Activated CD8-positive, alpha-beta memory T cell treated with anti-CD3 and anti-CD28 coated beads, Interleukin-2, amount 50 U/mL, for 48 hours (primary cell): Measurements from ENCODE around the gene TNFRSF25.
A peak's percentile ranks its signal among the peaks of the same experiment; 100 is the strongest.

Experiments used
- DNase-seq: peaks from one replicate; pipeline ENCODE4 v3.0.0-alpha.2; 2020

The TNFRSF25 gene

DNA sequence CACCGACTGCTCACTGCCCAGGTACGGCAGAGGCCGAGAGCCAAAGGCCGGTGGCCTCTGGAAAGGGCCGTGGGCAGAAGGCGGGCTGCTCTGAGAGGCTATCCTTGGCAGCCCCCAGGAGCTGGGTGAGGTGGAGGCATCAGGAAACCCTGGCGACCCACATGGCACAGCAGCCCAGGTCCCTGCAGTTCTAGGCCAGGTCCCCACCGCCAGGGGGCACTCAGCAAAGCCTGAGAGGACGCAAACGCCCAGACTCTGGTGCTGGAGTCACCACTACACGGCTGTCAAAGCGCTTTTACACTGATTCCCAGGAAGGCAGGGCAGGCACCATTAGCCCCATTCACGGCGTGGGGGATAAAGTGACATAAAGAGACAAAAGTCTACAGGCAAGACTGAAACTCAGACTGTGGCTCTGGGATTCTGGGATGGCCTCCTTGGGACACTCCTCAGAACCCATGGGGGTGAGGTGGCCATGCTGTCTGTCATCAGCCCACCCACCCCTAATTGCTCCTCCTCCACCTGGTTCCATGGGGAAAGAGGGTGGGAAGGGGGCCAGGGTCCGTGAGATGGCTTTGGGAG, 20.5 kb upstream of the TNFRSF25 start:
- DNase-seq: peak; percentile 93

DNA sequence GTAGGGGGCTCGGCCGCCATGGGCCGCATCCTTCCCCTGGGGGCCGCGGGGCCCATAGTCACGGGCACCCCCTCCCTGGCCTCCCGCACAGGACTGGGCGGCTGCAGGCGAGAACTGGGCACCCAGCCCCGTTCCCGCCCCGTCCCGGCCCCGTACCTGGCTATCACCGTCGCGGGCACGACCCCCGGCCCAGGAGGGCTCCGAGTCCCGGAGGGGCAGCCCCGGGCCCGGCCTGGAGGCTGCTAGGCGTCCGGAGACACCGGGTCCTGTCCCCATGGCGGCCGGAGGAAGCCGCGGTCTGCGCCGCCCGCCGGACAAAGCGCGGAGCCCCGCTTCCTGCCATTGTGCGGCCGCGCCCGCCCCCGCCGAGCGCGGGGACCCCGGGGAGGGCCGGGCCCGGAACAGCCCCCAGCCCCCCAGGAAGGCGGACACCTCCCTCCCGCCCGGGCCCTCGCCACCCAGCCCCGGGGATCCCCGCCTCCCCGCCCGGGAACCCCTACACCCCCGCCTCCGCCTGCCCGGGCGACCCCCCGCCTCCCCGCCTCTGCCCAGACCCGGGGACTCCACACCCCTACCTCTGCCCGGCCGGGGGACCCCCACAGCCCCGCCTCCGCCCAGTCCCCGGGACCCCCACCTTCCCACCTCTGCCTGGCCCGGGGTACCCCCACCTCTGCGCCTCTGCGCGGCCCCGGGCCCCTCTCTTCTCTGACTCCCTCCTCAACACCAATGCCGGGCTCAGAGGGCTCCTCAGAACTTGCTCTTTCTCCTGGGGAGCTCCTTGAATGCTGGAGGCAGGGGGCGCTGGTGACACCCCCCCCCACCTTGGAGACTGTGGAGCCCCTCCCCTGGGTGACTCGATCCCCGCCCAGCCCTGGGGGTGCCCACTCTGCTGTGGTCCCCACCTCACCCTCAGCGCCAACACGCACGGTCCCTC, 19.5 kb upstream of the TNFRSF25 start:
- DNase-seq: no peak

DNA sequence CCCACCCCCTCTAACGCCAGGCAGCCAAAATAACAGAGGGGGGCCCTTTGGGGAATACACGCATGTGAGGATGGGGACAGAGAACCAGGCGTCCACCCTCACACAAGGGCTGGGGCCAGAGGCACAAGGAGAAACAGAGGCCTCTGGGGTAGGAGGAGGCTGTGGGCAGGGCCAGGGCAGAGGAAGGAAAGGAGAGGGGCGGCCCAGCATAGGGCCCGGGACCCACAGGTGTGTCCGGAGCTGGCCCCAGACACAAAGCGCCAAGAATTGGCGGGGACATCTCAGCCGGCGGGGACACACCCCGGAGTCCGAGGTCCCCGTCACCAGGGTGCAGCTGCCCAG, 18.8 kb upstream of the TNFRSF25 start:
- DNase-seq: no peak

DNA sequence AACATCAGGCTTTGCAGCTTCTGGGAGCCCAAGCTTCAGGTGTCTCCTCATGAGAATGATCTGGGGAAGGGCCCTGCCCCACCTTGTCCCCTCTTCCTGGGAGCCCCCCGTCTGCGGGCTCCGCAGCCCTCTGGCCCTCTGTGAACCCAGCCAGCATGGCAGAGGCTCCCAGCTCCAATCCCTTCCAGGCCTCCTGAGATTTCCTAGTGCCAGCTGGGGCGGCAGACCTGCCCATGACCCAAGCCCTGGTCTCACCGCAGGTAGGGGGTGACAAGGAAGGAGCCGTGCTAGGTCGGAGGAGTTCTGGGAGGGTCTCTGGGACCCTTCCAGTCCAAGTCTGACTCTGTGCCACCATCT, 17.8 kb upstream of the TNFRSF25 start:
- no peak for DNase-seq

DNA sequence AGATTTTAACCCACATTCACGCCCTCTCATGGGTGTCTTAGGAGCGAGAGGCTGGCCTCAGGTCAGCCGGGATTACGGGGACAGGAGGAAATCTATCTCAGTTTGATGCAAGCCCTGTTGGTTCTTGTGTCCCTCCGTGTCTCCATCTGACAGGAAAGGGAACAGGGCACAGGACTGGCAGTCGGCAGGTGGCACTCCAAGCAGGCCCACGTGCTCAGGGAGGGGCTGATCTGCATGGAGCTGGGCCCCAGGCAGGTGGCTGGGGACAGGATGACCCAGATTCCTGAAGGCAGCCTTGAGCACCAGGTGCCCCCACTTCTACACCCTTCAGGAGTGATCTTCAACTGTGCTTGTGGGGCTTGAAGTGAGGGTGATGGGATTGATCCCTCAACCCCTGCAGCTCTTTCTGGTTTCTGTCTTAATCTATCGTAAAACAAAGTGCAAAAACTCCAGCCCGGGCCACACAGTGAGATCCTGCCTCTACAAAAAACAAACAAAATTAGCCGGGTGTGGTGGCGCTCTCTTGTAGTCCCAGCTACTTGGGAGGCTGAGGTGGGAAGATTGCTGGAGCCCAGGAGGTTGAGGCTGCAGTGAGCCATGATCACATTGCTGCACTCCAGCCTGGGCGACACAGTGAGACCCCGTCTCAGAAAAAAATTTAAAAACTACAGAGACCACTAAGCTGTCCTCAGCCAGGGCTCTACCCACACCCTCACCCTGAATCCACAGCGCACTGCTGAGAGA, 17.2 kb upstream of the TNFRSF25 start:
- no peak for DNase-seq

DNA sequence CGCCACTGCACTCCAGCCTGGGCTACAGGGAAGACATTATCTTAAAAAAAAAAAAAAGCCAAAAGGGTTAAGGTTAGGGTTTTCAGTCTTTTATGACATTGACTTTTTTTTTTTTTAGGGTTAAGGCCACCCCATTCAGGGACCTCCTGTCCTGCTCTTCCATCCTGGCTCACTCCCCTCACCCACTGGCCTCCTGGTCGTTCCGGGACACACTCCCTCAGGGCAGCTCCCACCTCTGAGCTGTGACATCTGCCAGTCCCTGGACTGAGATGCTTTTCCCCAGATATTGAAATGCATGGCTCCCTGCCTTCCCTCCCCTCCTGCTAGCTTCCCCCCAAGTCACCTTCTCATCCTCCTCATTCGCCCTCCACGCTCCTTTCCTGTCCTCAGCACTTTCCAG, 15.8 kb upstream of the TNFRSF25 start:
- DNase-seq: no peak

DNA sequence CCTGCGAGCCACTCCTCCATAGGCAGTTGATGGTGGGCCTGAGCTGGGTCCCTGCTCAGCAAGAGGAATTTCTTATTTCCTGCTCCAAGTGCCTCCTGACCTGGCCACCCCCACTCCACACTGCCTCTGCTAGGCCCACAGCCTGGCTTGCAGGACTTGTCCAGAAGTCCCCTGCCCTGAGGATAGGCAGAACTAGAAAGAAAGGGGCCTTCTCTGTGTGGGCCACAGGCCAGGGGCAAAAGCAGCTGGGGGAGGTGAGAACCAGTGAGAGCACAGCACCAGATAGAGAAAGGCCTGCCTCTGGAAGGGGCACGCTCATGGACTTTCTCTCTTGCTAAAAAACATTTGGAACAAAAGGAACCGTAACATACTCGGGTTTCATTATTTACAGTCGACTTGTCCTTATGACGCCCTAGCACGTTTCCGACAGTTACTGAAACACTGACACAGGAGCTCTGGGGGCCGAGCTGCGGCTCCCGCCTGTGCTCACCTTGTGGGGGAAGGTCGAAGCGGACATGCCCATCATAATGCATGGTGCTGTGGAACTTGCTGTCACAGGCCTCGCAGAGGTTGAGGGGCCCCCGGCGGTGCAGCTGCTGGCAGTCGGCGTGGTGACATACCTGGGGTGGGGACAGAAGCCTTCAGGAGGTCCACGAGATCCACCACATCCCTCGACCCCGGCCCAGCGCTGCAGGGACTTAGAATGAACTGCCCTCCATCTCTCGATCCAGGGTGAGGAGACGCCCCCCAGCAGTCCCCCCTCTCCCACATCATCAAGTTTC, 11.3 kb upstream of the TNFRSF25 start:
- DNase-seq: no peak

DNA sequence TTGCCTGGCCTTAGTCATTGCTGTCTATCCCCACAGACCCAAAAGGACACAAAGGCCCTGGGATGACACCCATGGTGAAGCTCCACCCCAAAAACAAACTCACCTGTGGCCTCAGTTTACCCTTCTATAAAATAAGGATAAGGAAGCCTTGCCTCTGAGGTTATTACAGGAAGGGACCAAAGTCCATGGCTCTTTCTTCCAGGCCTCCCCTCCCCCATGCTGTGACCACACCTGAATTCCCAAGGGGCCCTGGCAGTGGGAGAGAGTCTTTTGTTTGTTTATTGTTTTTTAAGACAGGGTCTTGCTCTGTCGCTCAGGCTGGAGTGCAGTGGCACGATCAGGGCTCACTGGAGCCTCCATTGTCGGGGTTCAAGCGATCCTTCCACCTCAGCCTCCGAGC, 10.5 kb upstream of the TNFRSF25 start:
- DNase-seq: no peak

DNA sequence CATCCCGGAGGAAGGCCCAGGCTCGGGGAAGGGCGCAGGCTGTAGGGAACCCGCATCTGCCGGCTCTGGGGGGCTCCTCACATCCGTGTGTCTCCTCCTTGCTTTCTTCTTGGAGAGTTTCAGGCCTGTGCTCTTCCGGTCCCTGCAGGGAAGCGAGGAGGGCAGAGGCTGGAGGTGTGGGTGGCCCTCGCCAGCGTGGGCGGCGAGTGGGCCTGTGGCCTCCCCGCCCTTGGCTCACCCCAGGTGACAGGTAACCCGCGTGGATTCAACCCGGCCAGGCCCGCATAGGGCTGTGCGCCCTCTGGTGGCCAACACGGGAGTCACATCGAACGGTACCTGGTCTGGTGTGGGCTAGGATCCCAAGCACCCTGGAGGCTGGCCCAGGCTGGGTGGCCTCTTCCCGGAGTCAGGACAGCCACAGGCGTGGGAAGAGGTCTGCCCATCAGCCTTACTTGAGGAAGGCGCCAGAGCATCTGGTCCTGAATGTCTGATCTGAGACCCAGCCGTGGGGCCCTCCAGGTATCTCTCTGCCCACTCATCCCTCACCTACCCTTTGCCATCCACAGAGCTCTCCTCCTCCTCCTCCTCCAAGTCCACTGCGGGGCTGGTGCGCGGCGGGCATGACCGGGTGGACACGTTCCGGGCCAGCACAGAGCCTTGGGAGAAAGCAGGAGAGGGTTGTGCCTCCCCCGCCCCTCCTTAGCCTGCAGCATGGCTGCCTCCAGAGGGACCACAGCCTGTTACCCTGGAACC, 9.6 kb upstream of the TNFRSF25 start:
- DNase-seq: peak; percentile 92

DNA sequence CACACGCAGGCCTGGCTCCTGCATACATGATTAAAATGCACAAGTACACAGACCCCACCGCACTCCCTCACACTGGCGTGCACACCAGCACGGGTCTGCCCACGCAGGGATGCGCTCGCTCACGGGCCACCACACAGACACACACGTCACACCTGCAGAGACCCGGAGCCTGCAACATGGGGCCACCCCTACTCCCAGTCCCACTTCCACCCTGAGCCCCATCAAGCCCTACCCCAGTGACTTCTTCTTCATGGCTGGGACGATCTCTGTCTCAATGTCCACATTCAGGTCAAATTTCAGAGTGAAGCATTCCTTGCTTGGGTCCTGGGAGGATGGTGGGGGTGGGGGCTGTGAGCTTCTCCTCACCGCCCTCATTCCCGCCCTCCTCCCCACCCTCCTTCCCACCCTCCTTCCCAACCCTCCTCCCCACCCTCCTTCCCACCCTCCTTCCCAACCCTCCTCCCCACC, 8.9 kb upstream of the TNFRSF25 start:
- DNase-seq: no peak

DNA sequence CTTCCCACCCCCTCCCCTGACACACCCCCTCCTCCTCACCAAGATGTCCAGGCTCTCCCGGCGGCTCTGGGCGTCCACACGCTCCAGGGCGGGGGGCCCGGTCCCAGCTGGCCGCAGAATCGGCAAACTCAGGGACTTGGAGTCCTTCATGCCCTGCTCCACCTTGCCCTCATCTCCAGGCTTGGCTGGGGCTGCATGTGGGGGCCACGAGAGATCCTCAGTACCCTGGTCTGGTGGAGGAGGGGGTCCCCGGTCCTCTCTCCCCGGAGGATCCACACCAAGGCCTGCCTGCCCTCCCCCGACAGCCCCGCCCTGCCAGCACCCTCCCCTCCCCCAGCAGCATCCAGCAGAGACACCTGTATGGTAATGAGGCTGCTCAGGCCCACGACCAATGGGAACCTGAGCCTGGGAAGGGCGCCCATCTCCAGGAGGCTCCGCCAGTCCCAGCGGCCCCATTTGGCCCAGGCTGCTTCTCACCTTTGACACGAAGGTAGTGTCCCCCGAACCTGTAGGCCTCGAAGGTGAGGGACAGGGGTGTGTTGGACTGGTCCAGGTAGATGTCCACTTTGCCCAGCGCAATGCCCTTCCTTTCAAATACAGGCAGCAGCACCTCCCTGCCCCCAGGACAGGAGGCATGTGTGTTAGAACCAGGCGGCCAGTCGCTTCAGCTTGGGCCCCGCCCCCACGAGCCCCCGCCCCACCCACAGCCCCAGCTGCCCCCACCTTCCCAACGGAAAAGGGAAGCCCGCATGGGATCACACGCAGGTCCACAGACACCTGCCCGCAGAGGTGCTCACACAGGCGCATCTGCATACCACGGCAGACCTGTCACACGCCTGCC, 8.2 kb upstream of the TNFRSF25 start:
- DNase-seq: no peak

DNA sequence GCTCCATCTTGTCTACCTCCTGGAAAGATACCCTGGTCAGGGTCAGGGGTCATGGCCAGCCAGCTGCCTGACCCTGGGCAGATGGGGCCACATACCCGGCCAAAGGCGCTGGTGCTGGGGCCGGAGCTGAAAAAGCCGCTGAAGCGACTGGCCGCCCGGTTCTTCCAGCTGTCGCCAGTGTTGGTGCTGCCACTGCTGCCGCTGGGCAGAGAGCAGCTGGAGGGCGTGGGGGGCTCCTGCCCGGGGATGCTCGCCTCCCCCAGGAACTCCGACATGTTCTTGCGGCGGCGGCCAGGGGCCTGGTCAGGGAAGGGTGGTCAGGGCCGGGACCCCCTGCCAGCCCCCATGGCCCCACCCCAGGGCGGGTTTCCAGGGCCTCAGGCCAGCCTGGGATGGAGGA, 7.2 kb upstream of the TNFRSF25 start:
- DNase-seq: no peak

DNA sequence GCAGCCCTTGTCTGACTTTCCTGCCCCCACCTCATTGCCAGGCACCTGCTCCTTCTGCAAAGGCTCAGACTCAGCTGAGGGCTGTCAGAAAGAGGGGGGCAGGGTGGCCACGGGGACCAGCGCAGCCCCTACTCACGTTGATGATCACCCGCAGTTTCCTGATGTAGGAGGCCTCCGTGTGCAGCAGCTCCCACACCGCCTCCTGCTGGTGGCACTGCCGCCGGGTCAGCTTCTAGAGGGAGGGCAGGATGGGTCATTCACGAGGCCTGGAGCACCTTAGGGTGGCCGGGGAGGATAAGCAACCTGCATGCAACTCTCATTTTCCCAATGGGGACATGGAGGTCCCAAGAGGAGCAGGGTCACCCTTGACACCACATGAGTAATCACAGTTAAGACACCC, 6.4 kb upstream of the TNFRSF25 start:
- no peak for DNase-seq

DNA sequence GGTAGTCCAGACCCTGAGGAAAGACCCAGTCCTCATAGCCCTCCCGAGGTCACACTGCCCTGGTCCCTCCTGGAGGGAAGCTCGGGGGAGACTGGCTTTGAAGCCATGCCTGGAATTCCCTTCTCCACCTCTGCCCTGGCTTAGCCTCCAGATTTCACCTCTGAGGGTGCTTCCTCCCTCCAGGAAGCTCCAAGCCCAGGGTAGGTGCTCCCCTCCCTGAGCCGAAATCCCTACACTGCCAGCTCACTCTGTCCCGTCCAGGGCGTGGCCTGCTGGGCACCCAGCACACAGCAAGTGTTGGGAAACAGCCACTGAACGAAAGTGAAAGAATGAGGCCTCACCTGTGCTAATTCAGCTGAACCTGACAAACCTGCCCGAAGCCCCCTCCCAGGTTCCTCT, 6.0 kb upstream of the TNFRSF25 start:
- DNase-seq: no peak

DNA sequence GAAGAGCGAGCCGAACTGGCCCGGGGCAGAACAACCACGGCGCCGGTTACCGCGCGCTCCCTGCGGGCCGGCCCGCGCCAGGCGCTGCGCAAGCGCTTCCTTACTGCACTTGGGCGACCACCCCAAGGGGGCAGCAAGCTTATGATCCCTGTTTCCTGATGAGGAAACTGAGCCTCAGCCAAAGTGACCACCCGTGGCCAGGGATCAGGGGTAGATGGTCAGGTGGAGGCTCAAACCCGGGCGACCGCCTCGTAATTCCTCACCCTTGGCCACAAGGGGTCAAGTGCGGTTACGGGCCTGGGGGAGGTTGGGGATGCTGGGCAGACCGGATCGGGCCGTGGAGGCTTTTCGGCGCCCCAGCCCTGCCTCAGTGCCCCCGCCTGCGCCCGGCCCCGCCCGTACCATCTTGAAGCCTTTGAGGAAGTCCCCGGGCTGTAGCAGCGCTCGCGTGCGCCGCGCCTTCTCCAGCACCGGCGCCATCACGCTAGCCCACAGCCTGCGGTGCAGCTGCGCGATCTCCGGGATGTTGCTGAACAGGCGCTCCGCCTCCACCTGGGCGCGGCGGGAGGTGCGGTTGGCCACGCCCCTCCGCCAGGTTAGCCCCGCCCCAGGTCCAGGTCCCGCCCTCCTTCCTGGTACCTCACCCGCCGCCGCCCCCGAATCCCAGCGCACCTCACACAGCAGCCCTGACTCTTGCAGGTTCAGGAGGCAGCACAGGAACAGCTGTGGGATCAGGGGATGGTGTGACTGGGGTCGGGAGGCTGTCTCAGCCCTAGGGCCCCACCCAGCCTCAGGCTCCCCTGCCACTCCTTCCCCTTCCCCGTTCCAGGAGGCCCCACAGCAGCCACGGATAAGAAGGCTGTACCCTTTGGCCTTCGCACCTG, 5.4 kb upstream of the TNFRSF25 start:
- no peak for DNase-seq

DNA sequence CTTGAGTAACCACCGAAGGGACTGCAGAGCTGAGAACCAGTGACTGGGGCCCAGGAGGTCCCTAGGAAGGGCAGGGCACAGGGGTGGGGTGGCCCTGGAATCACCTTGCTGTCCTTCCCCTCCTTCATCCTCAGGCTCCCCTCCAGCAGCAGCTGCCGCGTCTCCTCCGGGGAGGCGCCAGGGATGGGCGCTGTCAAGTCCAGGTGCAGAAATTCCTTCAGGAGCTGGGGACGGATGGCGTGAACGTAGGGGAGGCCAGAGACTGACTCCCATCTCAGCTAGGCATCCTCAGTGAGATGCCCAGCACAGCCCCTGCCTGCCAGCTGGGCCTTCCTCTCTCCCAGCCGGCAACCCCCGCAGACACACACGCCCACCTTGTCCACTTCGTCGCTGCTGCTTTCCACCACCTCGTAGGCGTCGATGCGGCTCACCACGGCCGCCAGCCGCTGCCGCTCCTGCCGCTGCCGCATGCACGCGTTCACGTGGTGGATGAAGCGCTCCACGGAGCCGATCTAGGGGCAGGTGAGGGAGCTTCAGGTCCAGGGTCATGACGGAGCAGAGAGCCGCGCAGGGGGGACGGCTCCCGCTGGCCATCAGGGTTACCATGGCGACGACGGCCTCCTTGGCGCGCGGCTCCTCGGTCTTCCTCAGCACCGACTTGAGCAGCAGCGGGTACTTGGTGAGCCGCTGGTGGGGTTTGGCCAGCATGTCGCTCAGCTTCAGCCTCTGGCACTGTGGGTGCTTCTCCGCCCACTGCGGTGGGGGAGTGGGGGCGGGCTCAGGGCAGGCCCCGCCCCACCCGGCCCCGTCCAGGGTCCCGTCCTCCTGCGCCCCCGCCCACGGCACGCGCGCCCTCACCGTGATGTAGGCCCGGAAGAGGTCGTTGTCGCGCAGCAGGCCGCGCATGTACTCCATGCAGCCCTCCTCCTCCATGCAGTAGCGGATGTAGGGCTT, 4.4 kb upstream of the TNFRSF25 start:
- no peak for DNase-seq

DNA sequence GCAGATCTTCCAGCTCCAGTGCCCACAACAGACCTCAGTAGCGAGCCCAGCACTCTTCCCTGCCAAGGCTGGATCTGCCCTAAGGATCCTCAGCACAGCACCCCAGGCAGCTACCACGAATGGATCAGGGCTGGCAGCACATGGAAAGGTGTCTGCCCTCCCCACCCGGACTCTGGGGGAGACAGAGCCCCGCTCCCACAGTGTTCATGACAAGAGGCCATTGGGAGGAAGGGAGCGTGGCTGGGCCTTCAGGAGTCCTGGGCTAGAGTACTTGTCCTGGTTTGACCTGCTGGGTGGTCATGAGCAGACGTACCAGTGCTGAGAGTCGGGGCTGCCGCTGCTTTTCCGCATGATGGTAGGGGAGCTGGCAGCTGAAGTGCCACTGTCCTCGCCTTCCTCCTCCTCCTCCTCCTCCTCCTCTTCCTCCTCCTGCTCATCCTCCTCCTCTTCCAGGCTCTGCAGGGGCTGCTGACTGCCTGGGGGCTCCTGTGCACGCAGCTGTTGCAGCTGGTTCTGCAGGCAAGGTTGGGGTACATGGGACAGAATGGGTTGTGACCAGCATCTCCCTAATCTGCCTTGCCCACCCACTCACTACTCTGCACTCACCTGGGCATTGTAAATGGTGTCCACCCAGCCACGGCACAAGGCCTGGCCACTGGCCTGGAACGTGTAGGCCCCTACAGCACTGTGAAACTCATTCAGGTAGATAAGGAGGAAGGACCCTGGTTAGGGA, 2.9 kb upstream of the TNFRSF25 start:
- no peak for DNase-seq
